Gastroesophageal sphincter (tissue), 3 donors: ENCODE results near the gene RARS2.

Experiments used
- EP300 ChIP-seq: sonication (generic); formaldehyde crosslinking; IDR thresholded peaks from one replicate; pipeline ENCODE4 v1.6.1; 2017; ENCODE audit warnings: antibody characterized with exemption, mild to moderate bottlenecking
- POLR2A ChIP-seq, 2 donors: fragments of 450-650 bp; IDR thresholded peaks; one replicate each; pipeline ENCODE4 v1.6.1; 2017; ENCODE audit warnings: antibody characterized with exemption in 2 of 2, mild to moderate bottlenecking in 2 of 2, moderate library complexity in 1 of 2
- POLR2AphosphoS5 ChIP-seq: sonication (generic); formaldehyde crosslinking; IDR thresholded peaks from one replicate; pipeline ENCODE4 v1.6.1; 2017; ENCODE audit warnings: antibody characterized with exemption
- TF ChIP-seq, protein P1 (sequence below), 4 experiments: fragments of 200-600 bp in 2 of 4; fragments of 450-650 bp in 2 of 4; sonication (generic) in 1 of 4; IDR thresholded peaks; one replicate each; pipeline ENCODE4 v1.5.1; 2017 to 2019; ENCODE audit warnings: antibody characterized with exemption in 4 of 4, mild to moderate bottlenecking in 2 of 4, moderate library complexity in 2 of 4

- no peak for TF ChIP-seq POLR2A (IDR thresholded peaks at IDR 0.05)
- TF ChIP-seq, protein P1, sequence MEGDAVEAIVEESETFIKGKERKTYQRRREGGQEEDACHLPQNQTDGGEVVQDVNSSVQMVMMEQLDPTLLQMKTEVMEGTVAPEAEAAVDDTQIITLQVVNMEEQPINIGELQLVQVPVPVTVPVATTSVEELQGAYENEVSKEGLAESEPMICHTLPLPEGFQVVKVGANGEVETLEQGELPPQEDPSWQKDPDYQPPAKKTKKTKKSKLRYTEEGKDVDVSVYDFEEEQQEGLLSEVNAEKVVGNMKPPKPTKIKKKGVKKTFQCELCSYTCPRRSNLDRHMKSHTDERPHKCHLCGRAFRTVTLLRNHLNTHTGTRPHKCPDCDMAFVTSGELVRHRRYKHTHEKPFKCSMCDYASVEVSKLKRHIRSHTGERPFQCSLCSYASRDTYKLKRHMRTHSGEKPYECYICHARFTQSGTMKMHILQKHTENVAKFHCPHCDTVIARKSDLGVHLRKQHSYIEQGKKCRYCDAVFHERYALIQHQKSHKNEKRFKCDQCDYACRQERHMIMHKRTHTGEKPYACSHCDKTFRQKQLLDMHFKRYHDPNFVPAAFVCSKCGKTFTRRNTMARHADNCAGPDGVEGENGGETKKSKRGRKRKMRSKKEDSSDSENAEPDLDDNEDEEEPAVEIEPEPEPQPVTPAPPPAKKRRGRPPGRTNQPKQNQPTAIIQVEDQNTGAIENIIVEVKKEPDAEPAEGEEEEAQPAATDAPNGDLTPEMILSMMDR (IDR thresholded peaks at IDR 0.05), result no peak
- no peak for TF ChIP-seq EP300
- TF ChIP-seq POLR2AphosphoS5, result no peak
Measured at GRCh38 chr6:87633851-87634250, 44.1 kb upstream of the RARS2 start.
